ENCODE data around the gene COPB1. TPM values are rescaled to one million over a fixed set of nuclear protein-coding genes. Genes with fewer than 3 reads are reported as not detected.

COPB1 gene
- total RNA-seq, 1 donor from 2014 or later: 224 TPM

GRCh38 chr11:14443638-14444037 is 56.0 kb downstream of the COPB1 start:
- no peak for DNase-seq (ENCODE audit: low read depth)

- no peak for DNase-seq (ENCODE audit: low read depth)
These were observed 63.7 kb downstream of the COPB1 start for GRCh38 chr11:14435717-14436512.

GRCh38 chr11:14425621-14426020 is 74.0 kb downstream of the COPB1 start:
- no peak for DNase-seq (ENCODE audit: low read depth)

GRCh38 chr11:14424096-14424495 is 75.5 kb downstream of the COPB1 start:
- no peak for DNase-seq (ENCODE audit: low read depth)

- DNase-seq (ENCODE audit: low read depth): no peak
These were observed 76.0 kb downstream of the COPB1 start for GRCh38 chr11:14423633-14424032.

GRCh38 chr11:14422814-14423182 is 76.8 kb downstream of the COPB1 start:
- DNase-seq (ENCODE audit: low read depth): no peak

GRCh38 chr11:14422052-14422813 is 77.4 kb downstream of the COPB1 start:
- peak; percentile 99 for DNase-seq (ENCODE audit: low read depth)

GRCh38 chr11:14420223-14420622 is 79.4 kb downstream of the COPB1 start:
- no peak for DNase-seq (ENCODE audit: low read depth)

- DNase-seq (ENCODE audit: low read depth): no peak
These were observed 80.7 kb downstream of the COPB1 start for GRCh38 chr11:14418801-14419417.

GRCh38 chr11:14417617-14418374 is 81.8 kb downstream of the COPB1 start:
- no peak for DNase-seq (ENCODE audit: low read depth)

GRCh38 chr11:14417186-14417585 is 82.4 kb downstream of the COPB1 start:
- DNase-seq (ENCODE audit: low read depth): no peak

GRCh38 chr11:14414470-14415461 is 84.8 kb downstream of the COPB1 start:
- peak; percentile 62 for DNase-seq (ENCODE audit: low read depth)

- DNase-seq (ENCODE audit: low read depth): peak; percentile 88
These were observed 86.1 kb downstream of the COPB1 start for GRCh38 chr11:14413307-14414069.

- peak; percentile 72 for DNase-seq (ENCODE audit: low read depth)
These were observed 87.8 kb downstream of the COPB1 start for GRCh38 chr11:14411818-14412217.

GRCh38 chr11:14409891-14410290 is 89.7 kb downstream of the COPB1 start:
- DNase-seq (ENCODE audit: low read depth): no peak

GRCh38 chr11:14408612-14409011 is 91.0 kb downstream of the COPB1 start:
- no peak for DNase-seq (ENCODE audit: low read depth)
